GM10266 (cell line): ENCODE measurements around the gene ZNF346.

Experiments
- DNase-seq: peaks from one replicate; pipeline ENCODE4 v3.0.0; 2012; ENCODE audit errors: extremely low spot score
- CTCF ChIP-seq: IDR thresholded peaks from 2 replicates; pipeline ENCODE4 v1.5.1; 2012; ENCODE audit warnings: mild to moderate bottlenecking, low read depth; ENCODE audit not compliant: control insufficient read depth, insufficient read depth; ENCODE audit errors: missing control alignments

The ZNF346 gene

GRCh38 chr5:177091232-177091631 is 68.7 kb downstream of the ZNF346 start:
- DNase-seq: no peak
- TF ChIP-seq CTCF: no peak

GRCh38 chr5:177092178-177093081 is 69.9 kb downstream of the ZNF346 start:
- no peak for TF ChIP-seq CTCF
- no peak for DNase-seq

- TF ChIP-seq CTCF: no peak
- no peak for DNase-seq
These were observed 70.7 kb downstream of the ZNF346 start for GRCh38 chr5:177093082-177093712.

- no peak for TF ChIP-seq CTCF
- DNase-seq: no peak
These were observed 71.3 kb downstream of the ZNF346 start for GRCh38 chr5:177093803-177094202.

GRCh38 chr5:177094224-177095087 is 72.0 kb downstream of the ZNF346 start:
- DNase-seq: no peak
- TF ChIP-seq CTCF: no peak

GRCh38 chr5:177095088-177095669 is 72.7 kb downstream of the ZNF346 start:
- DNase-seq: no peak
- no peak for TF ChIP-seq CTCF
